A549 (cell line): ENCODE data around the gene PRUNE2.

Experiments used
- CEBPB ChIP-seq, 2 experiments: fragments of >200 bp in 1 of 2; sonication (Bioruptor Twin) in 1 of 2; formaldehyde crosslinking in 1 of 2; IDR thresholded peaks; 2 replicates each; pipeline ENCODE4 v1.6.1; 2012 to 2016
- EP300 ChIP-seq, 2 experiments: fragments of >200 bp; sonication (Bioruptor Twin); formaldehyde crosslinking; IDR thresholded peaks; 2 replicates in 1 of 2; 3 replicates in 1 of 2; pipeline ENCODE4 v1.6.1; 2016 to 2017
- FOSL2 ChIP-seq, 2 experiments: fragments of 450-650 bp in 1 of 2; fragments of >200 bp in 1 of 2; sonication (Bioruptor Twin) in 1 of 2; formaldehyde crosslinking; IDR thresholded peaks; 2 replicates each; pipeline versions ENCODE4 v1.5.0 to v1.6.1; 2016 to 2020; ENCODE audit warnings: mild to moderate bottlenecking in 1 of 2, moderate library complexity in 1 of 2
- MAZ ChIP-seq: fragments of 150-350 bp; IDR thresholded peaks from 2 replicates; pipeline ENCODE4 v1.6.1; 2014; ENCODE audit warnings: antibody characterized with exemption, low read depth, low read length, borderline replicate concordance
- RFX5 ChIP-seq: fragments of 450-650 bp; IDR thresholded peaks from 2 replicates; pipeline ENCODE4 v1.7.1; 2014; ENCODE audit warnings: antibody characterized with exemption, mild to moderate bottlenecking, moderate library complexity
- TF ChIP-seq, protein P1 (sequence below): IDR thresholded peaks from 2 replicates; pipeline ENCODE4 v1.6.1; 2012
- TF ChIP-seq, protein P2 (sequence below): fragments of >200 bp; sonication (Bioruptor Twin); formaldehyde crosslinking; IDR thresholded peaks from 3 replicates; pipeline ENCODE4 v1.5.1; 2016
- TF ChIP-seq, protein P3 (sequence below): fragments of 250-450 bp; sonication (Bioruptor Pico); IDR thresholded peaks from 2 replicates; pipeline ENCODE4 v1.5.0; 2021; ENCODE audit warnings: mild to moderate bottlenecking, moderate library complexity, borderline replicate concordance

DNA sequence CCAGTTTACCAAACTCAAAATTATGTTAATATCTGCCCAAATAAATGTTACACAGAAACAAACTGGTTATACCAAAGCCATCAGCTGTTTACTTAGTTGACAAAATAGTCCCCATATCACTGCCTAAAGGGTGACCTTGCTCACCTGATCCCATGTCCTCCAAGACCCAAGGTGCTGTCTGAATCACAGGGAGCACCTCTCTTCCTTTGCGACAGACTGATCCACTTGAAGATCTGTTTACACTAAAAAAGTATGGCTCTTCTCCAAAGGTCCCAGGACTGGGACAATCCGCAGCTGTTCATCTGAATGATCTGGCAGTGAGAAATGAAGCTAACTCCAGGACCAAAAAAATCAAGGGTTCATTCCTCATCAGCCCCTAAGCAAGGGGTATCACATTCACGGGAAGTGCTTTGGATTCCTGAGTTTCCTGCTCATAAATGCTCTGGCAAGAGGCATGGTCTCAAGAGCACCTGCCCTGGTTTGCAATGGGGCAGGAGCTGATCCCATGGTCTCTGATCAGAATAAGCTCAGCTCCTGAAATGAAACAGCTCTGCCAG, 5.0 kb downstream of the PRUNE2 start:
- TF ChIP-seq FOSL2 (IDR thresholded peaks at IDR 0.05) (no peak), FOSL2 (CRISPR knock-in tag; IDR thresholded peaks at IDR 0.05) (no peak), MAZ (no peak), RFX5 (no peak), EP300 (IDR thresholded peaks at IDR 0.05) (no peak), CEBPB (IDR thresholded peaks at IDR 0.05) (no peak)
- TF ChIP-seq, protein P1, sequence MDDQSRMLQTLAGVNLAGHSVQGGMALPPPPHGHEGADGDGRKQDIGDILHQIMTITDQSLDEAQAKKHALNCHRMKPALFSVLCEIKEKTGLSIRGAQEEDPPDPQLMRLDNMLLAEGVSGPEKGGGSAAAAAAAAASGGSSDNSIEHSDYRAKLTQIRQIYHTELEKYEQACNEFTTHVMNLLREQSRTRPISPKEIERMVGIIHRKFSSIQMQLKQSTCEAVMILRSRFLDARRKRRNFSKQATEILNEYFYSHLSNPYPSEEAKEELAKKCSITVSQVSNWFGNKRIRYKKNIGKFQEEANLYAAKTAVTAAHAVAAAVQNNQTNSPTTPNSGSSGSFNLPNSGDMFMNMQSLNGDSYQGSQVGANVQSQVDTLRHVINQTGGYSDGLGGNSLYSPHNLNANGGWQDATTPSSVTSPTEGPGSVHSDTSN: no peak
- TF ChIP-seq, protein P2, sequence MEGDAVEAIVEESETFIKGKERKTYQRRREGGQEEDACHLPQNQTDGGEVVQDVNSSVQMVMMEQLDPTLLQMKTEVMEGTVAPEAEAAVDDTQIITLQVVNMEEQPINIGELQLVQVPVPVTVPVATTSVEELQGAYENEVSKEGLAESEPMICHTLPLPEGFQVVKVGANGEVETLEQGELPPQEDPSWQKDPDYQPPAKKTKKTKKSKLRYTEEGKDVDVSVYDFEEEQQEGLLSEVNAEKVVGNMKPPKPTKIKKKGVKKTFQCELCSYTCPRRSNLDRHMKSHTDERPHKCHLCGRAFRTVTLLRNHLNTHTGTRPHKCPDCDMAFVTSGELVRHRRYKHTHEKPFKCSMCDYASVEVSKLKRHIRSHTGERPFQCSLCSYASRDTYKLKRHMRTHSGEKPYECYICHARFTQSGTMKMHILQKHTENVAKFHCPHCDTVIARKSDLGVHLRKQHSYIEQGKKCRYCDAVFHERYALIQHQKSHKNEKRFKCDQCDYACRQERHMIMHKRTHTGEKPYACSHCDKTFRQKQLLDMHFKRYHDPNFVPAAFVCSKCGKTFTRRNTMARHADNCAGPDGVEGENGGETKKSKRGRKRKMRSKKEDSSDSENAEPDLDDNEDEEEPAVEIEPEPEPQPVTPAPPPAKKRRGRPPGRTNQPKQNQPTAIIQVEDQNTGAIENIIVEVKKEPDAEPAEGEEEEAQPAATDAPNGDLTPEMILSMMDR: no peak
- TF ChIP-seq, protein P3, sequence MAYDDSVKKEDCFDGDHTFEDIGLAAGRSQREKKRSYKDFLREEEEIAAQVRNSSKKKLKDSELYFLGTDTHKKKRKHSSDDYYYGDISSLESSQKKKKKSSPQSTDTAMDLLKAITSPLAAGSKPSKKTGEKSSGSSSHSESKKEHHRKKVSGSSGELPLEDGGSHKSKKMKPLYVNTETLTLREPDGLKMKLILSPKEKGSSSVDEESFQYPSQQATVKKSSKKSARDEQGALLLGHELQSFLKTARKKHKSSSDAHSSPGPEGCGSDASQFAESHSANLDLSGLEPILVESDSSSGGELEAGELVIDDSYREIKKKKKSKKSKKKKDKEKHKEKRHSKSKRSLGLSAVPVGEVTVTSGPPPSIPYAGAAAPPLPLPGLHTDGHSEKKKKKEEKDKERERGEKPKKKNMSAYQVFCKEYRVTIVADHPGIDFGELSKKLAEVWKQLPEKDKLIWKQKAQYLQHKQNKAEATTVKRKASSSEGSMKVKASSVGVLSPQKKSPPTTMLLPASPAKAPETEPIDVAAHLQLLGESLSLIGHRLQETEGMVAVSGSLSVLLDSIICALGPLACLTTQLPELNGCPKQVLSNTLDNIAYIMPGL (CRISPR knock-in tag): no peak
